Psoas muscle (tissue), 8 donors: ENCODE data around the gene COL6A1. TPM values are rescaled to one million over a fixed set of nuclear protein-coding genes. Genes with fewer than 3 reads are reported as not detected.
"Not testable (repeated sequence)": the region's sequence is repeated elsewhere in the genome, so short reads cannot be mapped to it uniquely, and the experiment has no call there.

Experiments used
- ATAC-seq, 4 donors: fragments of 200-7000 bp; cut with Tn5 transposase; one replicate each; pipeline ENCODE4 v1.9.1; 2020; ENCODE audit warnings: moderate library complexity in 3 of 4, mild to moderate bottlenecking in 2 of 4
- DNase-seq, 2 donors: peaks; one replicate each; pipeline ENCODE4 v3.0.0-alpha.2; 2020
- H3K27ac ChIP-seq: fragments of 200-600 bp; one replicate; pipeline ENCODE4 v1.8.0; 2022
- H3K27me3 ChIP-seq, 3 donors: fragments of 200-600 bp in 1 of 3; one replicate each; pipeline versions ENCODE4 v1.6.1 to v1.8.0; 2013 to 2022; ENCODE audit warnings: low read length in 2 of 3, mild to moderate bottlenecking in 2 of 3, moderate library complexity in 1 of 3; ENCODE audit not compliant: insufficient read depth in 3 of 3
- H3K36me3 ChIP-seq, 2 donors: fragments of 200-600 bp in 1 of 2; one replicate each; pipeline versions ENCODE4 v1.6.1 to v1.8.0; 2013 to 2022; ENCODE audit warnings: low read depth in 1 of 2, mild to moderate bottlenecking in 1 of 2, moderate library complexity in 1 of 2; ENCODE audit not compliant: insufficient read depth in 1 of 2
- H3K4me1 ChIP-seq: fragments of 200-600 bp; one replicate; pipeline ENCODE4 v1.8.0; 2022
- H3K4me3 ChIP-seq: fragments of 200-600 bp; one replicate; pipeline ENCODE4 v1.8.0; 2022; ENCODE audit warnings: mild to moderate bottlenecking
- H3K9me3 ChIP-seq: fragments of 200-600 bp; one replicate; pipeline ENCODE4 v1.8.0; 2022
- CTCF ChIP-seq: fragments of 200-600 bp; IDR thresholded peaks from one replicate; pipeline ENCODE4 v1.8.0; 2022; ENCODE audit warnings: antibody characterized with exemption
- WGBS, 3 donors: extraction: QIAGEN DNeasy Blood & Tissue Kit; methylation state at CpG; one replicate each; pipeline versions ENCODE4 v1.1.6 to v1.1.7; 2013; 5-methylcytosine and 5-hydroxymethylcytosine counted together
- intact Hi-C, 2 donors: fragments of 100-400 bp; cut with DNase I; formaldehyde crosslinking; loops; one replicate each; pipeline versions ENCODE4 v1.11.0 to v1.14.2; 2022
- polyA plus RNA-seq, 3 donors: library from polyadenylated mRNA; stranded (reverse); fragments of 200-250 nt; gene quantifications; one replicate each; pipeline ENCODE4 v1.2.3, GENCODE V29; 2013
- total RNA-seq, 4 donors: library from RNA; stranded (reverse); fragmentation: NEBNext Ultra II Directional in 2 of 4; extraction: Animal tissue kit (Norgen Biotek cat#: 25700) in 2 of 4; gene quantifications; one replicate each; pipeline versions ENCODE4 v1.2.1 to v1.2.4, GENCODE V29; 2021 to 2023
- donor health status: healthy with polysubstance abuse.
- donor health status: DM: no; HTN: no; CAD: no; lungs with moderate emphysema.
- donor health status: Bipolar disorder and iron deficiency.
- donor health status: healthy.
- donor health status: DM: yes; HTN: yes; CAD: no.
- donor health status: DM: no; HTN: no; CAD: no.
- donor health status: DM: no; HTN: no; CAD: no.
- donor health status: DM: yes; HTN: yes; CAD: no.

COL6A1 gene
- total and polyA plus RNA-seq, 7 donors: 29.4 to 83.0 (median 36.1) TPM

- ATAC-seq: no peak
- 54 to 65% (median 54%) methylated on average over 29 of the region's 29 CpGs for WGBS, 3 donors
- Histone ChIP-seq H3K4me1 (no peaks in the 10 kb centered on the region), H3K27me3 (peaks cover 0 to 56% (median 18%) of the 10 kb centered on the region in 3 donors), H3K36me3 (no peaks in the 10 kb centered on the region), H3K4me3 (no peak overlapping the region), H3K9me3 (no peaks in the 10 kb centered on the region), H3K27ac (no peak overlapping the region)
- intact Hi-C loops: no loop called here
- TF ChIP-seq CTCF: no peak
- no peak for DNase-seq
Measured at GRCh38 chr21:45948576-45949141, 32.9 kb upstream of the COL6A1 start.

- Histone ChIP-seq H3K27ac (no peak overlapping the region), H3K36me3 (no peaks in the 10 kb centered on the region), H3K27me3 (peaks cover 0 to 55% (median 18%) of the 10 kb centered on the region in 3 donors), H3K9me3 (no peaks in the 10 kb centered on the region), H3K4me3 (no peak overlapping the region), H3K4me1 (no peaks in the 10 kb centered on the region)
- TF ChIP-seq CTCF: no peak
- ATAC-seq (peak in 3 of 4 donors; percentile 13 to 35 (median 34)), DNase-seq (peak in 1 of 2 donors; percentile 67)
- WGBS, 3 donors: 23 to 38% (median 30%) methylated on average over 33 to 35 of the region's 35 CpGs
- intact Hi-C loops: no loop called here
Measured at GRCh38 chr21:45949928-45950739, 31.4 kb upstream of the COL6A1 start.

- intact Hi-C loops: no loop called here
- H3K27me3 ChIP-seq: peaks cover 0 to 54% (median 19%) of the 10 kb centered on the region in 3 donors
- no peak for TF ChIP-seq CTCF
- no peaks in the 10 kb centered on the region for H3K36me3 ChIP-seq
- 18 to 20% (median 18%) methylated on average over 19 to 21 of the region's 21 CpGs for WGBS, 3 donors
- no peaks in the 10 kb centered on the region for H3K4me1 ChIP-seq
- H3K9me3 ChIP-seq: no peaks in the 10 kb centered on the region
- peak; percentile 51 to 76 for DNase-seq
- H3K4me3 ChIP-seq: no peak overlapping the region
- peak in 3 of 4 donors; percentile 61 to 73 (median 61) for ATAC-seq
- no peak overlapping the region for H3K27ac ChIP-seq
Measured at GRCh38 chr21:45950740-45951515, 30.6 kb upstream of the COL6A1 start.

GRCh38 chr21:45951676-45952075, 29.9 kb upstream of the COL6A1 start:
- ATAC-seq: no peak
- no peak for TF ChIP-seq CTCF
- DNase-seq: no peak
- Histone ChIP-seq H3K9me3 (no peaks in the 10 kb centered on the region), H3K4me3 (no peak overlapping the region), H3K27ac (no peak overlapping the region), H3K36me3 (no peaks in the 10 kb centered on the region), H3K4me1 (no peaks in the 10 kb centered on the region), H3K27me3 (peaks cover 0 to 61% (median 19%) of the 10 kb centered on the region in 3 donors)
- 45 to 69% (median 50%) methylated on average over 15 of the region's 15 CpGs for WGBS, 3 donors
- intact Hi-C loops: no loop called here

- H3K4me1 ChIP-seq, ATAC-seq, H3K4me3 ChIP-seq, H3K36me3 ChIP-seq, intact Hi-C loops, H3K9me3 ChIP-seq, H3K27ac ChIP-seq, DNase-seq: not testable (repeated sequence)
- 85 to 87% (median 86%) methylated on average over 9 to 10 of the region's 10 CpGs for WGBS, 3 donors
- peaks cover 0 to 60% (median 15%) of the 10 kb centered on the region in 3 donors for H3K27me3 ChIP-seq
Measured at GRCh38 chr21:45952527-45952926, 29.0 kb upstream of the COL6A1 start.
